ENCODE data around the gene BET1L.
"Not testable (repeated sequence)": the region's sequence is repeated elsewhere in the genome, so short reads cannot be mapped to it uniquely, and the experiment has no call there.

BET1L gene

GRCh38 chr11:200224-201003 is 6.8 kb downstream of the BET1L start:
- no peak overlapping the region for H3K4me3 ChIP-seq (ENCODE audit: low read depth, low read length)
- no peak for TF ChIP-seq CTCF (IDR thresholded peaks at IDR 0.05; ENCODE audit: borderline replicate concordance, insufficient read depth, low read depth, low read length)

- TF ChIP-seq CTCF (IDR thresholded peaks at IDR 0.05; ENCODE audit: borderline replicate concordance, insufficient read depth, low read depth, low read length), result no peak
- H3K4me3 ChIP-seq (ENCODE audit: low read depth, low read length), result no peak overlapping the region
Measured at GRCh38 chr11:199782-200181, 7.4 kb downstream of the BET1L start.

- TF ChIP-seq CTCF (IDR thresholded peaks at IDR 0.05; ENCODE audit: borderline replicate concordance, insufficient read depth, low read depth, low read length), result no peak
- no peak overlapping the region for H3K4me3 ChIP-seq (ENCODE audit: low read depth, low read length)
Measured at GRCh38 chr11:199004-199581, 8.1 kb downstream of the BET1L start.

- TF ChIP-seq CTCF (IDR thresholded peaks at IDR 0.05; ENCODE audit: borderline replicate concordance, insufficient read depth, low read depth, low read length), result no peak
- no peak overlapping the region for H3K4me3 ChIP-seq (ENCODE audit: low read depth, low read length)
Measured at GRCh38 chr11:198236-198806, 8.9 kb downstream of the BET1L start.

GRCh38 chr11:197741-198235 is 9.4 kb downstream of the BET1L start:
- H3K4me3 ChIP-seq (ENCODE audit: low read depth, low read length), result no peak overlapping the region
- TF ChIP-seq CTCF (IDR thresholded peaks at IDR 0.05; ENCODE audit: borderline replicate concordance, insufficient read depth, low read depth, low read length), result no peak

- no peak overlapping the region for H3K4me3 ChIP-seq (ENCODE audit: low read depth, low read length)
- TF ChIP-seq CTCF (IDR thresholded peaks at IDR 0.05; ENCODE audit: borderline replicate concordance, insufficient read depth, low read depth, low read length), result no peak
Measured at GRCh38 chr11:196786-197731, 10.1 kb downstream of the BET1L start.

GRCh38 chr11:193481-193880 is 13.7 kb downstream of the BET1L start:
- H3K4me3 ChIP-seq (ENCODE audit: low read depth, low read length), result not testable (repeated sequence)

GRCh38 chr11:192674-193128 is 14.5 kb downstream of the BET1L start, which contains the start of gene SCGB1C1:
Gene SCGB1C1, plus strand, starts transcription at chr11:193078. Its CDS starts 22 bp downstream, at chr11:193100.
- H3K4me3 ChIP-seq (ENCODE audit: low read depth, low read length), result not testable (repeated sequence)

Measured in GM12875 (cell line).